Measurements from ENCODE around the gene SRMS.

The SRMS gene

GRCh38 chr20:63536997-63537524 lies 10.5 kb downstream of the SRMS start, which contains the start of gene PTK6:
Gene PTK6, minus strand, starts transcription at chr20:63537376. Its CDS starts 62 bp downstream, at chr20:63537314.
- DNase-seq: peak; percentile 61

- DNase-seq: no peak
These were observed 11.1 kb downstream of the SRMS start for GRCh38 chr20:63536241-63536977.

GRCh38 chr20:63534831-63535651 lies 12.5 kb downstream of the SRMS start:
- no peak for DNase-seq

- DNase-seq: no peak
These were observed 13.1 kb downstream of the SRMS start for GRCh38 chr20:63534427-63534830.

- no peak for DNase-seq
These were observed 13.6 kb downstream of the SRMS start for GRCh38 chr20:63533871-63534393.

- DNase-seq: no peak
These were observed 14.2 kb downstream of the SRMS start for GRCh38 chr20:63533388-63533787.

- no peak for DNase-seq
These were observed 15.0 kb downstream of the SRMS start for GRCh38 chr20:63532449-63532971.

- DNase-seq: no peak
These were observed 15.7 kb downstream of the SRMS start for GRCh38 chr20:63531686-63532448.

GRCh38 chr20:63530788-63531160 lies 16.8 kb downstream of the SRMS start:
- no peak for DNase-seq

GRCh38 chr20:63529861-63530787 lies 17.4 kb downstream of the SRMS start:
- DNase-seq: no peak

GRCh38 chr20:63529180-63529860 lies 18.2 kb downstream of the SRMS start:
- DNase-seq: no peak

GRCh38 chr20:63527184-63527583 lies 20.4 kb downstream of the SRMS start:
- no peak for DNase-seq

GRCh38 chr20:63525971-63526370 lies 21.6 kb downstream of the SRMS start:
- DNase-seq: no peak

- no peak for DNase-seq
These were observed 22.4 kb downstream of the SRMS start for GRCh38 chr20:63525185-63525584.

GRCh38 chr20:63522981-63523611 lies 24.5 kb downstream of the SRMS start:
- DNase-seq: no peak

- DNase-seq: no peak
These were observed 25.3 kb downstream of the SRMS start for GRCh38 chr20:63522091-63522868.

- DNase-seq: no peak
These were observed 25.9 kb downstream of the SRMS start for GRCh38 chr20:63521602-63522001.

GRCh38 chr20:63520934-63521601 lies 26.5 kb downstream of the SRMS start:
- peak; percentile 80 for DNase-seq

GRCh38 chr20:63520504-63520933 lies 27.0 kb downstream of the SRMS start, which contains the start of gene PPDPF:
Gene PPDPF, plus strand, starts transcription at chr20:63520765. Its CDS starts 544 bp downstream, at chr20:63521309.
- DNase-seq: peak; percentile 86
